ENCODE measurements around the gene INAVA. TPM values are rescaled to one million over a fixed set of nuclear protein-coding genes. Genes with fewer than 3 reads are reported as not detected.
A peak's percentile ranks its signal among the peaks of the same experiment; 100 is the strongest.

The INAVA gene
- total RNA-seq, 1 experiment from 2014 or later, result 36.8 TPM

GRCh38 chr1:200892546-200892945 lies 2.2 kb upstream of the INAVA start:
- H3K27ac Mint-ChIP-seq, result peak overlapping the region; percentile 95 to 99 (median 99)
- Histone ChIP-seq H3K27ac (ENCODE audit: insufficient read length, low read depth, low read length) (peak overlapping the region; percentile 91), H4K20me1 (ENCODE audit: control insufficient read depth, insufficient read depth, insufficient read length) (peaks cover 2% of the 10 kb centered on the region), H3K79me2 (ENCODE audit: insufficient read depth, low read length) (peaks cover 22% of the 10 kb centered on the region; the same call in 1 of the 2 replicates), H3K27me3 (ENCODE audit: insufficient read depth, low read length) (no peaks in the 10 kb centered on the region), H4K91ac (ENCODE audit: insufficient read length, low read depth, low read length) (no peak overlapping the region), H3K56ac (ENCODE audit: insufficient read length, low read depth, low read length) (no peak overlapping the region), H3K4ac (ENCODE audit: low read depth, low read length) (no peak overlapping the region), H3K4me1 (ENCODE audit: insufficient read depth, low read length) (peaks cover 24% of the 10 kb centered on the region), H3K23me2 (ENCODE audit: insufficient read length, low read depth, low read length, poor library complexity, severe bottlenecking) (peaks cover 25% of the 10 kb centered on the region), H2BK120ac (ENCODE audit: low read depth, low read length, poor library complexity, severe bottlenecking) (no peak overlapping the region), H4K8ac (replicated peaks; ENCODE audit: insufficient read length, low read depth, low read length) (no peak overlapping the region), H3K23ac (ENCODE audit: insufficient read length, low read depth, low read length) (no peak overlapping the region), H2BK20ac (ENCODE audit: low read depth, low read length, poor library complexity, severe bottlenecking) (no peak overlapping the region), H4K5ac (ENCODE audit: insufficient read length, low read depth, low read length) (no peak overlapping the region), H3K79me1 (ENCODE audit: insufficient read depth, low read depth, low read length, poor library complexity, severe bottlenecking) (peaks cover 7% of the 10 kb centered on the region), H2BK12ac (ENCODE audit: insufficient read length, low read depth, low read length) (no peak overlapping the region), H3K4me2 (ENCODE audit: insufficient read depth, insufficient read length, low read length) (peak overlapping the region; percentile 95), H3K9me3 (ENCODE audit: control insufficient read depth, low read depth, low read length) (no peaks in the 10 kb centered on the region), H3K14ac (ENCODE audit: insufficient read depth, low read length) (peak overlapping the region; percentile 71; the same call in 1 of the 2 replicates), H2BK15ac (ENCODE audit: low read depth, low read length) (no peak overlapping the region), H2AK5ac (ENCODE audit: insufficient read length, low read length) (no peak overlapping the region), H3K9ac (ENCODE audit: extremely low read depth, insufficient read length, low read length) (peak overlapping the region; percentile 98), H3K18ac (ENCODE audit: insufficient read length, low read depth, low read length) (peak overlapping the region; percentile 100), H2AFZ (ENCODE audit: low read length) (no peak overlapping the region), H3T11ph (ENCODE audit: low read length) (no peak overlapping the region), H2BK5ac (ENCODE audit: insufficient read length, low read length) (no peak overlapping the region)
- peaks cover 67 to 74% of the 10 kb centered on the region in 2 experiments for H3K4me1 Mint-ChIP-seq
- no peak for DNase-seq
- H3K27me3 Mint-ChIP-seq (ENCODE audit: low read depth), result no peaks in the 10 kb centered on the region; the same call in none of the 2 replicates
- no peaks in the 10 kb centered on the region for H3K9me3 Mint-ChIP-seq
- H3K4me3 Mint-ChIP-seq, result peak overlapping the region; percentile 86 to 95
- WGBS (ENCODE audit: extremely low coverage, insufficient read length, low lambda C conversion rate), result no CpG with 5 or more reads among the region's 4 CpGs
- H3K36me3 Mint-ChIP-seq (ENCODE audit: insufficient read depth in 1 of 3, low read depth in 3 of 3), result no peaks in the 10 kb centered on the region
- TF ChIP-seq CTCF (conservative IDR thresholded peaks at IDR 0.05), result no peak

Data from H9 (cell line).